GM12873 (cell line): ENCODE results near the gene NHLH2.

Experiments
- CTCF ChIP-seq: IDR thresholded peaks from 2 replicates; pipeline ENCODE4 v1.5.1; 2012; ENCODE audit warnings: low read depth, mild to moderate bottlenecking, moderate library complexity, low read length, control low read depth; ENCODE audit not compliant: insufficient read depth; ENCODE audit errors: missing control alignments

Gene NHLH2

GRCh38 chr1:115854005-115854404 is 13.1 kb upstream of the NHLH2 start:
- no peak for TF ChIP-seq CTCF

- TF ChIP-seq CTCF, result no peak
Observed at GRCh38 chr1:115850937-115851336, 10.0 kb upstream of the NHLH2 start.

GRCh38 chr1:115847787-115848186 is 6.9 kb upstream of the NHLH2 start:
- TF ChIP-seq CTCF, result no peak

GRCh38 chr1:115842948-115843347 is 2.0 kb upstream of the NHLH2 start:
- no peak for TF ChIP-seq CTCF

- TF ChIP-seq CTCF, result no peak
Observed at GRCh38 chr1:115839679-115840237, 1.2 kb downstream of the NHLH2 start.

GRCh38 chr1:115839029-115839678 is 1.8 kb downstream of the NHLH2 start:
- TF ChIP-seq CTCF, result no peak

GRCh38 chr1:115838431-115839028 is 2.4 kb downstream of the NHLH2 start:
- TF ChIP-seq CTCF, result no peak
